K562 (cell line): ENCODE data around the gene SLC2A10. TPM values are rescaled to one million over a fixed set of nuclear protein-coding genes. Genes with fewer than 3 reads are reported as not detected.

ENCODE experiments used
- ATAC-seq: fragments of 200-7000 bp; cut with Tn5 transposase; 3 replicates; pipeline ENCODE4 v1.9.1; 2020; ENCODE audit warnings: moderate library complexity
- BruUV-seq: library from RNA; stranded (reverse); fragments of 400-500 nt; replicated peaks from 2 replicates; lab custom pipeline; 2021; lab: Mats Ljungman, UMichigan
- CTCF ChIA-PET: fragments of 300-600 bp; formaldehyde crosslinking; extraction: SDS; loops from one replicate; lab custom pipeline; 2021; ENCODE audit warnings: low intra/inter-chr PET ratio; lab: Yijun Ruan, JAX
- POLR2A ChIA-PET: fragments of 300-600, 350-650 bp; sonication (Branson Sonifier 250); formaldehyde crosslinking; extraction: SDS; loops from one replicate; lab custom pipeline; 2021; ENCODE audit warnings: antibody characterized with exemption, inconsistent platforms; lab: Yijun Ruan, JAX
- DNase-seq, 4 experiments: peaks; one replicate each; pipeline versions ENCODE4 v3.0.0 to v3.0.0-alpha.2; 2011 to 2018; ENCODE audit warnings: low spot score in 3 of 4, mixed read lengths in 3 of 4; ENCODE audit errors: extremely low read depth in 1 of 4
- FAIRE-seq: peaks from 2 replicates; lab custom pipeline; 2011; peaks lifted over from hg19 to GRCh38; lab: Jason Lieb, UNC
- H2AFZ ChIP-seq: 2 replicates; pipeline ENCODE4 v1.6.0; 2011; ENCODE audit warnings: low read depth, low read length, control low read depth, inconsistent platforms
- H3K27ac ChIP-seq: fragments of 200-600 bp; 3 replicates; pipeline ENCODE4 v1.8.0; 2011; ENCODE audit warnings: low read depth, mild to moderate bottlenecking, control low read depth, inconsistent platforms, low read length, moderate library complexity, mixed read lengths; ENCODE audit errors: extremely low read depth
- H3K27me3 ChIP-seq, 2 experiments: fragments of 300-600 bp in 1 of 2; 2 replicates in 1 of 2; 3 replicates in 1 of 2; pipeline versions ENCODE4 v1.6.0 to v1.8.0; 2011; ENCODE audit warnings: inconsistent platforms in 2 of 2, low read length in 2 of 2, mild to moderate bottlenecking in 1 of 2, mixed read lengths in 1 of 2, moderate library complexity in 1 of 2; ENCODE audit not compliant: control insufficient read depth in 2 of 2, insufficient read depth in 2 of 2
- H3K36me3 ChIP-seq: fragments of 300-600 bp; 3 replicates; pipeline ENCODE4 v1.8.0; 2011; ENCODE audit warnings: mild to moderate bottlenecking, low read length, inconsistent platforms; ENCODE audit not compliant: control insufficient read depth, insufficient read depth
- H3K4me1 ChIP-seq, 2 experiments: fragments of 200-600 bp in 1 of 2; replicated peaks in 1 of 2; 2 replicates in 1 of 2; 3 replicates in 1 of 2; pipeline versions ENCODE4 v1.5.1 to v1.8.0; 2011; ENCODE audit warnings: inconsistent platforms in 2 of 2, low read length in 2 of 2, mild to moderate bottlenecking in 1 of 2, mixed read lengths in 1 of 2, moderate library complexity in 1 of 2; ENCODE audit not compliant: control insufficient read depth in 2 of 2, insufficient read depth in 2 of 2
- H3K4me2 ChIP-seq: 2 replicates; pipeline ENCODE4 v1.6.1; 2011; ENCODE audit warnings: low read length, control low read depth, inconsistent platforms, mixed read lengths; ENCODE audit not compliant: insufficient read depth
- H3K4me3 ChIP-seq: fragments of 200-600 bp; sonication (generic), shearing (Covaris generic); 2 replicates; pipeline ENCODE4 v1.5.1; 2016; ENCODE audit warnings: control low read depth, inconsistent platforms
- H3K79me2 ChIP-seq: fragments of 200-600 bp; 3 replicates; pipeline ENCODE4 v1.8.0; 2011; ENCODE audit warnings: low read length, inconsistent platforms; ENCODE audit not compliant: control insufficient read depth, insufficient read depth
- H3K9ac ChIP-seq, 2 experiments: 2 replicates each; pipeline versions ENCODE4 v1.6.0 to v1.6.1; 2011; ENCODE audit warnings: low read depth in 2 of 2, low read length in 2 of 2, control low read depth in 1 of 2, inconsistent platforms in 1 of 2, mild to moderate bottlenecking in 1 of 2, mixed read lengths in 1 of 2; ENCODE audit not compliant: insufficient read depth in 1 of 2
- H3K9me1 ChIP-seq: one replicate; pipeline ENCODE4 v1.6.0; 2011; ENCODE audit warnings: inconsistent platforms, mild to moderate bottlenecking, low read length, moderate library complexity; ENCODE audit not compliant: control insufficient read depth, insufficient read depth
- H3K9me3 ChIP-seq: replicated peaks from 2 replicates; pipeline ENCODE4 v1.5.1; 2011; ENCODE audit warnings: low read depth, low read length, inconsistent platforms; ENCODE audit not compliant: control insufficient read depth, insufficient read depth
- H4K20me1 ChIP-seq: replicated peaks from 2 replicates; pipeline ENCODE4 v1.6.1; 2011; ENCODE audit warnings: low read length, inconsistent platforms, mixed read lengths; ENCODE audit not compliant: control insufficient read depth, insufficient read depth
- CTCF ChIP-seq, 3 experiments: IDR thresholded peaks in 2 of 3; conservative IDR thresholded peaks in 1 of 3; 2 replicates each; pipeline ENCODE4 v1.5.1; 2011 to 2012; ENCODE audit warnings: low read length in 3 of 3, mild to moderate bottlenecking in 3 of 3, control low read depth in 2 of 3, improper control_type of control experiment in 1 of 3, inconsistent platforms in 1 of 3, low read depth in 1 of 3, mixed read lengths in 1 of 3, moderate library complexity in 1 of 3; ENCODE audit not compliant: insufficient read depth in 2 of 3
- CTCFL ChIP-seq: IDR thresholded peaks from 2 replicates; pipeline ENCODE4 v1.6.1; 2011; ENCODE audit warnings: borderline replicate concordance, low read depth, mild to moderate bottlenecking, moderate library complexity, low read length; ENCODE audit not compliant: insufficient read depth, poor library complexity, severe bottlenecking
- RAD21 ChIP-seq, 2 experiments: fragments of 250-450 bp in 1 of 2; fragments of 450-650 bp in 1 of 2; sonication (Bioruptor Pico) in 1 of 2; formaldehyde crosslinking in 1 of 2; IDR thresholded peaks in 1 of 2; conservative IDR thresholded peaks in 1 of 2; 2 replicates each; pipeline versions ENCODE4 v1.4.0 to v1.8.0; 2020 to 2022; ENCODE audit warnings: mild to moderate bottlenecking in 2 of 2, moderate library complexity in 1 of 2
- RBFOX2 ChIP-seq: fragments of 200-400 bp; formaldehyde crosslinking; IDR thresholded peaks from 2 replicates; pipeline ENCODE4 v1.6.1; 2017; ENCODE audit warnings: low read depth, mild to moderate bottlenecking, low read length, moderate library complexity
- REST ChIP-seq, 2 experiments: fragments of 450-650 bp; formaldehyde crosslinking in 1 of 2; IDR thresholded peaks; 2 replicates each; pipeline versions ENCODE4 v1.4.0 to v1.6.1; 2014 to 2020; ENCODE audit warnings: mild to moderate bottlenecking in 2 of 2, borderline replicate concordance in 1 of 2, low read depth in 1 of 2
- SMC3 ChIP-seq: conservative IDR thresholded peaks from 2 replicates; pipeline ENCODE4 v1.6.1; 2011; ENCODE audit warnings: low read depth, low read length, improper control_type of control experiment; ENCODE audit not compliant: insufficient read depth
- YBX1 ChIP-seq: fragments of 450-650 bp; IDR thresholded peaks from 2 replicates; pipeline ENCODE4 v1.7.1; 2016; ENCODE audit warnings: mild to moderate bottlenecking
- WGBS: fragments of 100-300 bp; shearing (Covaris generic); methylation state at CpG from one replicate; pipeline ENCODE4 v1.1.6; 2016; ENCODE audit warnings: low coverage, mixed read lengths; ENCODE audit not compliant: insufficient coverage; ENCODE audit errors: missing lambda C conversion rate; 5-methylcytosine and 5-hydroxymethylcytosine counted together
- in situ Hi-C: fragments of 300-500 bp; cut with MboI; formaldehyde crosslinking; loops from 4 replicates; pipeline ENCODE4 v1.15.0; 2018; ENCODE audit warnings: inconsistent platforms, mixed read lengths
- intact Hi-C: fragments of 100-400 bp; cut with micrococcal nuclease; formaldehyde crosslinking; loops from 2 replicates; pipeline ENCODE4 v1.14.2; 2022
- polyA plus RNA-seq, 8 experiments: library from polyadenylated mRNA; depleted of rRNA in 4 of 8; stranded (reverse) in 5 of 8; unstranded in 3 of 8; fragments of >200 nt; fragmentation: Nextera tagmentation in 2 of 8; fragmentation: Illumina TruSeq in 1 of 8; extraction: Ambion mirVana in 2 of 8; extraction: Trizol in 1 of 8; gene quantifications; 2 replicates each; pipeline versions ENCODE4 v1.2.1 to v1.2.3, GENCODE V29; 2011 to 2014; ENCODE audit warnings: inconsistent platforms in 1 of 8, missing spikeins in 1 of 8
- total RNA-seq, 7 experiments: library from RNA; depleted of rRNA in 6 of 7; stranded (reverse); fragments of >200 nt in 6 of 7; fragmentation: Illumina TruSeq in 2 of 7; extraction: Trizol in 2 of 7; gene quantifications; 2 replicates each; pipeline versions ENCODE4 v1.2.1 to v1.2.3, GENCODE V29; 2011 to 2021; ENCODE audit warnings: low replicate concordance in 1 of 7

Gene SLC2A10
- total and polyA plus RNA-seq, 9 of the 15 experiments (the other 6 are each of a cell fraction or from before 2014, with no cell fraction given): 0.01 to 1.8 (median 0.10) TPM

- Histone ChIP-seq H3K4me1 (no peaks in the 10 kb centered on the region), H3K4me3 (no peak overlapping the region), H2AFZ (no peak overlapping the region), H3K4me2 (no peak overlapping the region), H3K36me3 (no peaks in the 10 kb centered on the region), H4K20me1 (no peaks in the 10 kb centered on the region; the same call in 1 of the 2 replicates), H3K9ac (no peak overlapping the region), H3K9me1 (no peaks in the 10 kb centered on the region), H3K27ac (no peak overlapping the region), H3K79me2 (no peaks in the 10 kb centered on the region), H3K9me3 (no peaks in the 10 kb centered on the region), H3K27me3 (peaks cover 12 to 31% of the 10 kb centered on the region in 2 experiments)
- WGBS: 0% methylated on average over 4 of the region's 4 CpGs
- FAIRE-seq: peak; percentile 60
- POLR2A ChIA-PET: interaction anchor here (0.7 kb wide), 1 partner anchor 75 kb away, joined by 3 read pairs; no protein-coding TSS in a partner anchor
- DNase-seq: peak; percentile 54 to 77 (median 66)
- no TSS peak for BruUV-seq
- CTCF ChIA-PET: no interaction called here
- peak; percentile 86 for ATAC-seq
- in situ Hi-C loops (loop anchor here (25.0 kb wide), 1 partner anchor 620 kb away; no protein-coding TSS in a partner anchor), intact Hi-C loops (loop anchor here (5.0 kb wide), 1 partner anchor 245 kb away; no protein-coding TSS in a partner anchor)
- TF ChIP-seq SMC3: 0 out of 2 replicates have a peak, but pooled peaks have one; percentile 17
- peak in 1 of 2 experiments; percentile 49; a peak in 2 of 4 replicates for TF ChIP-seq RAD21 (CRISPR knock-in tag; conservative IDR thresholded peaks at IDR 0.05 in 1 of 2, IDR thresholded peaks at IDR 0.05 in 1 of 2)
- TF ChIP-seq CTCFL: peak; percentile 28
- no peak for TF ChIP-seq RBFOX2
- TF ChIP-seq CTCF (IDR thresholded peaks at IDR 0.05 in 2 of 3, conservative IDR thresholded peaks at IDR 0.05 in 1 of 3; ENCODE audit: insufficient read depth in 2 of 3, low read depth in 1 of 3, low read length in 3 of 3): peak; percentile 62 to 84 (median 73)
- no peak for TF ChIP-seq YBX1
- TF ChIP-seq REST (IDR thresholded peaks at IDR 0.05; ENCODE audit: borderline replicate concordance): peak; percentile 16; the same call in 1 of the 2 replicates
- TF ChIP-seq REST (CRISPR knock-in tag; IDR thresholded peaks at IDR 0.05; ENCODE audit: low read depth): no peak
Measured at GRCh38 chr20:46767127-46767761, 57.8 kb downstream of the SLC2A10 start.
